Common myeloid progenitor, CD34-positive (primary cell): ENCODE results near the gene GPR39.

Experiments used
- CTCF ChIA-PET: fragments of 350-600 bp; sonication (Branson Sonifier 250); formaldehyde crosslinking; loops from one replicate; lab custom pipeline; 2021; ENCODE audit warnings: antibody characterized with exemption; lab: Charles Lee
- POLR2A ChIA-PET: fragments of 350-600 bp; sonication (Branson Sonifier 250); formaldehyde crosslinking; loops from one replicate; lab custom pipeline; 2021; ENCODE audit warnings: antibody characterized with exemption; lab: Charles Lee
- DNase-seq, 3 donors: peaks; one replicate each; pipeline versions ENCODE4 v3.0.0 to v3.0.0-alpha.2; 2013
- H3K27ac ChIP-seq, 2 experiments: 1 replicate in 1 of 2; 2 replicates in 1 of 2; pipeline ENCODE4 v1.7.0; 2013; ENCODE audit warnings: inconsistent platforms in 2 of 2, low read length in 2 of 2, mild to moderate bottlenecking in 2 of 2, low read depth in 1 of 2, moderate library complexity in 1 of 2; ENCODE audit not compliant: severe bottlenecking in 2 of 2, insufficient read depth in 1 of 2, poor library complexity in 1 of 2
- H3K27me3 ChIP-seq, 5 experiments: replicated peaks in 2 of 5; 1 replicate in 3 of 5; 2 replicates in 2 of 5; pipeline versions ENCODE4 v1.6.1 to v1.7.0; 2013; ENCODE audit warnings: low read length in 4 of 5, mild to moderate bottlenecking in 2 of 5, moderate library complexity in 2 of 5, inconsistent platforms in 1 of 5; ENCODE audit not compliant: insufficient read depth in 5 of 5, control insufficient read depth in 4 of 5
- H3K36me3 ChIP-seq, 4 experiments: 1 replicate in 2 of 4; 2 replicates in 2 of 4; pipeline versions ENCODE4 v1.6.1 to v1.7.0; 2013; ENCODE audit warnings: low read length in 3 of 4, control low read depth in 1 of 4, mild to moderate bottlenecking in 1 of 4; ENCODE audit not compliant: control insufficient read depth in 4 of 4, insufficient read depth in 4 of 4
- H3K4me1 ChIP-seq, 4 experiments: 1 replicate in 3 of 4; 2 replicates in 1 of 4; pipeline versions ENCODE4 v1.6.1 to v1.7.1; 2013; ENCODE audit warnings: low read length in 3 of 4, mild to moderate bottlenecking in 3 of 4, control low read depth in 1 of 4, inconsistent platforms in 1 of 4, moderate library complexity in 1 of 4; ENCODE audit not compliant: control insufficient read depth in 4 of 4, insufficient read depth in 4 of 4; ENCODE audit errors: control extremely low read depth in 1 of 4
- H3K4me3 ChIP-seq, 7 experiments: 1 replicate in 4 of 7; 2 replicates in 3 of 7; pipeline versions ENCODE4 v1.5.1 to v1.7.0; 2013; ENCODE audit warnings: mild to moderate bottlenecking in 7 of 7, low read length in 6 of 7, moderate library complexity in 6 of 7, inconsistent platforms in 2 of 7, low read depth in 2 of 7, control low read depth in 1 of 7; ENCODE audit not compliant: insufficient read depth in 4 of 7, control insufficient read depth in 1 of 7; ENCODE audit errors: extremely low read depth in 1 of 7
- H3K9me3 ChIP-seq, 5 experiments: 1 replicate in 4 of 5; 2 replicates in 1 of 5; pipeline versions ENCODE4 v1.6.1 to v1.7.1; 2013; ENCODE audit warnings: low read length in 4 of 5, mild to moderate bottlenecking in 2 of 5, inconsistent platforms in 1 of 5, low read depth in 1 of 5, moderate library complexity in 1 of 5; ENCODE audit not compliant: control insufficient read depth in 4 of 5, insufficient read depth in 2 of 5; ENCODE audit errors: control extremely low read depth in 1 of 5
- WGBS: methylation state at CpG from one replicate; pipeline ENCODE4 v1.1.5; 2013; ENCODE audit not compliant: insufficient coverage; 5-methylcytosine and 5-hydroxymethylcytosine counted together

Gene GPR39

DNA sequence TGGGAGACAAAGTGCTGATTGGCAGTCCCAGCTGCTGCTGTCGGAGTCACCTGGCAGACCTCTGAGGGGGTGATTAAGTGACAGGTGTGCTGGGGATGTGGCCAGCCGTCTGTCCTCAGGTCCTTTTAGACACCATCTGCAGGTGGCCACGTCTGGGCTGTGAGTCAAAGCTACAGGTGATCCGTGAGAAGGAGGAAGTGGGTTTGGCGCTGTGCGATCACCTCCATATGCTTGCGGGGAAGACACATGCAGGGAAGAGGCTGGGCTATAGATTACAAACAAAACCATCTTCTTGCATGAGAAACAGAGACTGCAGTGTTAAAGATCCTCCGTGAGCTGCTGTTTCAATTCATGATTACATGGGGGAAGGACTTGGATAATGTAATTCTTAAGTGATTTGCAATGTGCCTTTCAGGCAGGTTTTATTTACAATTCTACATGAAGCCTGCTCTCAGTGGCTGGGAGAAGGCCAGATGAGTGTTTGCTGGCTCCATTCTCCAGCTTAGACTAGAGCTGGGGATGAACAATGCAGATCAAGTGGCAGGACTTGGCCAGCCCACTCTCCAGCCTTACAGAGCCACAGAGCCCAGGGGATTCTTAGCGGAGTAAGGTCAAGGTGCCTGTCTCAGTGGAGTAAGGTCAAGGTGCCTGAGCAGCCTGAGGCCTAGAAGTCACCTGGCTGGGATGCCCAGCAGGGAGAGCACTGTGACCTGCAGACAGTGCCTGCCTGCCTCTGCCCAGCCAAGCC, 165.6 kb downstream of the GPR39 start:
- no peak overlapping the region for H3K27ac ChIP-seq
- no peak overlapping the region for H3K4me3 ChIP-seq
- H3K4me1 ChIP-seq = no peaks in the 10 kb centered on the region
- WGBS = 84% methylated on average over 7 of the region's 9 CpGs
- DNase-seq = no peak
- POLR2A ChIA-PET = no interaction called here
- H3K9me3 ChIP-seq = no peaks in the 10 kb centered on the region
- H3K27me3 ChIP-seq = peaks cover 0 to 1% (median 0%) of the 10 kb centered on the region in 5 experiments
- H3K36me3 ChIP-seq = no peaks in the 10 kb centered on the region
- CTCF ChIA-PET = no interaction called here

DNA sequence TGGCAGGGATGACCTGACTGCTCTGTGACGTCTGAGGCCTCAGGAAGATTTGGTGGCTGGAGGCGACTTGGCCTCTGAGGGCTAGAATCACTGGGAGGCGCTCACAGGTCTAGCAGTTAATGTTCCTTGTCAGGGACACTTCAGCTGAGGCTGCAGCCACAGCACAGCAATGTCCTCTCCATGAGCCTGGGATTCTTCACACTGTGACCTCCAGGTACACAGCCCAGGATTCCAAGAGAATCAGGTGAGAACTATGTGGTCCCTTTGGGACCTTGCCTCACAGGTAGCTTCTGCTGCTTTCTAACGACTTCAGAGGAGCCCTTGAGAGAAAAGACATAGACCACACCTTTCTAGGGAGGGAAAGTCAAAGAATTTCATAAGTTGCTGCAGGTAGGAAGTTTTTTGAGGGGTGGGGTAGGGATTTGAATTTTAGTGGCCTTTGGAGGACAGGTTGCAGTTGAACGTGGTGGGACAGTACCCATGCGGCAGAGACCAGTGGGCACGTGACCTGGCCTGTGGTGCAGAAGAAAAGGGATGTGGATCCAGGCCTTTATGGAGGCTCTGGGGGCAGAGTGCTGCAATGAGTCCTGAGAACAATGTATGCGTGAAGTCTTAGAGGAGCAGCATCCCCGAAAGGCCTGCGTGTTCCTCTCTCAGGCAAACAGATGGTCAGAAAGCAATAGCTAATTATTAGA, 167.2 kb downstream of the GPR39 start:
- DNase-seq = no peak
- no peak overlapping the region for H3K27ac ChIP-seq
- H3K4me1 ChIP-seq = no peaks in the 10 kb centered on the region
- POLR2A ChIA-PET = no interaction called here
- WGBS = 94% methylated on average over 9 of the region's 10 CpGs
- H3K27me3 ChIP-seq = peaks cover 0 to 4% (median 0%) of the 10 kb centered on the region in 5 experiments
- H3K9me3 ChIP-seq = no peaks in the 10 kb centered on the region
- CTCF ChIA-PET = no interaction called here
- H3K4me3 ChIP-seq = no peak overlapping the region
- no peaks in the 10 kb centered on the region for H3K36me3 ChIP-seq

DNA sequence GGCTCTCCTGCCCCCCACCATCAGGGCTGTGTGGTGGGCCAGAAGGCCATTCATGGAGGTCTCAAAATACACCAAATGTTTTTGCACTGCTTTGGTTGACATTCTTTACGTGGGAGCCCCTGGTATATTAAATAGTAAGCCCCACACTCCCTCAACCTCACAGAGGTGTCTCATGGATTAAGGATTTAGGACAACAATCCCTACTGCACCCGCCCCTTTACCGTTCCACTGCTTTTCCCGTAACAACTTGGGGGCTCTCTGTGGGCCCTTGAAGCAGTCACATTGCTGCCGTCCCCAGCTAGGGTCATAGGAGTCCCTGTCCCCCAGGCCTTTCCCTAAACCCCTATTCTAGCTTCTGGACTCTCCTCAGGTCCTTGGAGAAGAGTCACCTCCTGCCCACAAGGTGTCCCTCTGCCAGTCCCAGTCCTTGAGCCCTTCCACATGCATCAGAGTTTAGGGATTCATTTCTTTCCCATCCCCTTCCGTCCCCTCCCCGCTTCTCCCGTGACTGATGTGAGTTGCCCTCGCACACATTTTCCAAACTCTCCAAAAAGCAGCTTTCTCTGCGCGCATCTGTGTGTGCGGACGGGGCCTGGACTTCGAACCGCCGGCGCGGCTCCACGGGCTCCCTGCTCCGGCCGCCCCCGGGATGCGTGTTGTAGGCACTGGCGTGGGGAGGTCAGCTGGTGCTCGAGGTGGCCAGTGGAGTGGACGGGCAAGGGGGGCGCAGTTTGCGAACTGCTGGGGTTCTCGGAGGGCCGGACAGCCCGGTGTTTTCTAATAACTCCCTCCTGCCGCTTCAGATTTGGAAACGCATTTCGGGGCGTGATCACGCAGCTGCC, 168.6 kb downstream of the GPR39 start:
- 97% methylated on average over 35 of the region's 36 CpGs for WGBS
- Histone ChIP-seq H3K27ac (no peak overlapping the region), H3K36me3 (no peaks in the 10 kb centered on the region), H3K27me3 (peaks cover 0 to 4% (median 0%) of the 10 kb centered on the region in 5 experiments), H3K9me3 (no peaks in the 10 kb centered on the region), H3K4me1 (no peaks in the 10 kb centered on the region), H3K4me3 (no peak overlapping the region)
- ChIA-PET POLR2A (no interaction called here), CTCF (interaction anchor here (0.5 kb wide), 1 partner anchor 235 kb away, joined by 3 read pairs; no protein-coding TSS in a partner anchor)
- no peak for DNase-seq

DNA sequence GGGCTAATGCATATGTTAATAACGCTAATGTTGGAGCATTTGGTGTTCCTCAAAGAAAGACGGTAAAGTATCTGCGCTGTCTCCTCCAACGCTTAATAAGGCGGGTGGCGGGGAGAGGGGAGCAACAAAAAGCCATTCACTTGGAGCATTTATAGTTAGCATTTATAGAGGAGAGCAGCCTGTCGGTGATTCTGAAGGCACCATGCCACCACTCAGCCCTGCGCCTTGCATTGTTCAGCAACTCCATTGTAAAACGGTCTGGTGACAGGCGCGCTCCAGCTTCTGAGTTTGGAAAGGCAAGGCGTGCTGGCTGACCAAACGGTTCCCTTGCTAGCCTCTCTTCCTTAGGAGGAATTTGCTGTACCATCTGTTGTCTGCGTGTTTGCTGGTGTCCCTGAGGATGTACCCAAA, 169.5 kb downstream of the GPR39 start:
- H3K27me3 ChIP-seq = peaks cover 0 to 4% (median 0%) of the 10 kb centered on the region in 5 experiments
- DNase-seq = no peak
- POLR2A ChIA-PET = no interaction called here
- no peak overlapping the region for H3K4me3 ChIP-seq
- H3K27ac ChIP-seq = no peak overlapping the region
- H3K4me1 ChIP-seq = no peaks in the 10 kb centered on the region
- WGBS = 78% methylated on average over 14 of the region's 14 CpGs
- no peaks in the 10 kb centered on the region for H3K9me3 ChIP-seq
- no peaks in the 10 kb centered on the region for H3K36me3 ChIP-seq
- CTCF ChIA-PET = interaction anchor here (0.5 kb wide), 1 partner anchor 236 kb away, joined by 3 read pairs; no protein-coding TSS in a partner anchor

DNA sequence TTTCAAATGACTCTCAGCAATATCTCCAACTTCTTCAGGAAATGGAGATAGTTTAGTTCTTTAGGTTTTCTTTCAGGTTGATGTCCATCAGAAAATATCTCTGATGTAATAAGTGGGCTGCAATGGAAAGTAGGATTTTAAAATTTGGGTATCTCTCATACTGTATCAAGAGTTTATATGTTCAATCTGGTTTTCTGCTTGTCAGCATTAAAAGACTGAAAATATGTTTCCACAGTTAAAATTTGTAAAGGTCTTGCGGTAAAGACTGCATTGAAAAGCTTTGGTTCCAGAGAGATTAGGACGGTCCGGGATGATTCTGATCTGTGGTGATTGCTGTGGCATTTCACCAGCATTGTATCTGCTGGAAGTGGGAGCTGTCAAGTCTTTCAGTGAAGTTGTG, 170.2 kb downstream of the GPR39 start:
- ChIA-PET CTCF (no interaction called here), POLR2A (no interaction called here)
- no peak overlapping the region for H3K4me3 ChIP-seq
- no peak overlapping the region for H3K27ac ChIP-seq
- no peaks in the 10 kb centered on the region for H3K4me1 ChIP-seq
- peaks cover 0 to 4% (median 0%) of the 10 kb centered on the region in 5 experiments for H3K27me3 ChIP-seq
- no peak for DNase-seq
- H3K9me3 ChIP-seq = no peaks in the 10 kb centered on the region
- H3K36me3 ChIP-seq = no peaks in the 10 kb centered on the region
- WGBS = 93% methylated on average over 3 of the region's 3 CpGs

DNA sequence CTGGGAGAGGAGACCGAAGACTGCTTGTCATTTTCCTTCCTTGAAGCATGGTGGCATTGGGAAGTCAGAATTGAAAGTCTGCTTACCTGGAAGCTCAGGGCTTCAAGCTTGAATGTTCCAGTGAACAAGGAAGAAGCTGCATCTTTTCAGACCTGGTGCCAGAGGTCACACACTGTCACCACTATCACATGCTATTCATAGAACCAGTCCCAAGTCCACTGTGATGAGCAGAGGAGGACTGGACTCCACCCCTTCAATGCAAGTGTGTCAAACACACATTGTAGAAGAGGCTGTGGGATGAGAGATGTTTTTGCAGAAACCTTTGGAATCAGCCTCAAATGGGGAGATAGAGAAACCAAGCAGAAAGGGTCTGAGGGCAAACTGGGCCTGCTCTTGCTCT, 172.0 kb downstream of the GPR39 start:
- ChIA-PET POLR2A (no interaction called here), CTCF (no interaction called here)
- Histone ChIP-seq H3K9me3 (no peaks in the 10 kb centered on the region), H3K27me3 (peaks cover 0 to 4% (median 0%) of the 10 kb centered on the region in 5 experiments), H3K36me3 (no peaks in the 10 kb centered on the region), H3K27ac (no peak overlapping the region), H3K4me1 (no peaks in the 10 kb centered on the region), H3K4me3 (no peak overlapping the region)
- DNase-seq = no peak
- 50% methylated on average over 1 of the region's 1 CpG for WGBS
